ENCODE measurements around the gene PFKFB1. TPM values are rescaled to one million over a fixed set of nuclear protein-coding genes. Genes with fewer than 3 reads are reported as not detected.

PFKFB1 gene
- total RNA-seq, 1 donor from 2014 or later: 0.77 TPM

- TF ChIP-seq CTCF (IDR thresholded peaks at IDR 0.05; ENCODE audit: unreplicated experiment): no peak
- H3K27ac Mint-ChIP-seq: no peak overlapping the region
- H3K36me3 Mint-ChIP-seq (ENCODE audit: insufficient read depth): peaks cover 3% of the 10 kb centered on the region
- H3K4me1 Mint-ChIP-seq (ENCODE audit: low read depth): peaks cover 1% of the 10 kb centered on the region
- no peak overlapping the region for H3K4me3 Mint-ChIP-seq (ENCODE audit: low read depth)
- H3K9me3 Mint-ChIP-seq (ENCODE audit: low read depth): peaks cover 43% of the 10 kb centered on the region
- no peak for DNase-seq (ENCODE audit: low spot score, unreplicated experiment)
- H3K27me3 Mint-ChIP-seq: no peaks in the 10 kb centered on the region
These were observed 16.6 kb downstream of the PFKFB1 start for GRCh38 chrX:54977387-54977786.

GRCh38 chrX:54964766-54965497 lies 29.1 kb downstream of the PFKFB1 start:
- no peak for TF ChIP-seq CTCF (IDR thresholded peaks at IDR 0.05; ENCODE audit: unreplicated experiment)
- Mint-ChIP-seq H3K27me3 (no peaks in the 10 kb centered on the region), H3K4me1 (ENCODE audit: low read depth) (no peaks in the 10 kb centered on the region), H3K4me3 (ENCODE audit: low read depth) (no peak overlapping the region), H3K9me3 (ENCODE audit: low read depth) (peaks cover 30% of the 10 kb centered on the region), H3K36me3 (ENCODE audit: insufficient read depth) (no peaks in the 10 kb centered on the region), H3K27ac (no peak overlapping the region)
- DNase-seq (ENCODE audit: low spot score, unreplicated experiment): no peak

GRCh38 chrX:54961750-54962149 lies 32.2 kb downstream of the PFKFB1 start:
- Mint-ChIP-seq H3K4me3 (ENCODE audit: low read depth) (no peak overlapping the region), H3K4me1 (ENCODE audit: low read depth) (no peaks in the 10 kb centered on the region), H3K36me3 (ENCODE audit: insufficient read depth) (no peaks in the 10 kb centered on the region), H3K27me3 (no peaks in the 10 kb centered on the region), H3K9me3 (ENCODE audit: low read depth) (peaks cover 20% of the 10 kb centered on the region), H3K27ac (no peak overlapping the region)
- DNase-seq (ENCODE audit: low spot score, unreplicated experiment): no peak
- TF ChIP-seq CTCF (IDR thresholded peaks at IDR 0.05; ENCODE audit: unreplicated experiment): no peak

GRCh38 chrX:54950730-54951375 lies 43.1 kb downstream of the PFKFB1 start:
- DNase-seq (ENCODE audit: low spot score, unreplicated experiment): no peak
- Mint-ChIP-seq H3K27me3 (no peaks in the 10 kb centered on the region), H3K4me1 (ENCODE audit: low read depth) (no peaks in the 10 kb centered on the region), H3K9me3 (ENCODE audit: low read depth) (peaks cover 9% of the 10 kb centered on the region), H3K27ac (no peak overlapping the region), H3K36me3 (ENCODE audit: insufficient read depth) (no peaks in the 10 kb centered on the region), H3K4me3 (ENCODE audit: low read depth) (no peak overlapping the region)
- no peak for TF ChIP-seq CTCF (IDR thresholded peaks at IDR 0.05; ENCODE audit: unreplicated experiment)

- no peak overlapping the region for H3K27ac Mint-ChIP-seq
- H3K9me3 Mint-ChIP-seq (ENCODE audit: low read depth): peaks cover 9% of the 10 kb centered on the region
- DNase-seq (ENCODE audit: low spot score, unreplicated experiment): no peak
- H3K4me1 Mint-ChIP-seq (ENCODE audit: low read depth): no peaks in the 10 kb centered on the region
- no peaks in the 10 kb centered on the region for H3K27me3 Mint-ChIP-seq
- no peaks in the 10 kb centered on the region for H3K36me3 Mint-ChIP-seq (ENCODE audit: insufficient read depth)
- TF ChIP-seq CTCF (IDR thresholded peaks at IDR 0.05; ENCODE audit: unreplicated experiment): no peak
- no peak overlapping the region for H3K4me3 Mint-ChIP-seq (ENCODE audit: low read depth)
These were observed 48.8 kb downstream of the PFKFB1 start for GRCh38 chrX:54945224-54945623.

Measured in progenitor cell of endocrine pancreas (in vitro differentiated cells).